ENCODE measurements around the gene ARGFX.
"Not testable (repeated sequence)": the region's sequence is repeated elsewhere in the genome, so short reads cannot be mapped to it uniquely, and the experiment has no call there.

The ARGFX gene

GRCh38 chr3:121567649-121568048 lies at the start of gene ARGFX:
Gene ARGFX (plus strand): TSS chr3:121567949. CDS start chr3:121570714, 2,765 bp downstream.
- no peak for DNase-seq

GRCh38 chr3:121517953-121518655 lies 49.6 kb upstream of the ARGFX start:
- no peak for DNase-seq

GRCh38 chr3:121520510-121520909 lies 47.2 kb upstream of the ARGFX start:
- no peak for DNase-seq

- DNase-seq, result no peak
Measured at GRCh38 chr3:121529308-121529707, 38.4 kb upstream of the ARGFX start.

GRCh38 chr3:121531269-121531668 lies 36.5 kb upstream of the ARGFX start:
- no peak for DNase-seq

- no peak for DNase-seq
Measured at GRCh38 chr3:121542924-121543323, 24.8 kb upstream of the ARGFX start.

GRCh38 chr3:121545049-121545573 lies 22.6 kb upstream of the ARGFX start:
- no peak for DNase-seq

- DNase-seq, result peak; percentile 91
Measured at GRCh38 chr3:121545574-121546455, 21.9 kb upstream of the ARGFX start, which contains the start of gene POLQ. Gene POLQ (minus strand): TSS chr3:121545988. CDS start chr3:121545877, 111 bp downstream.

- no peak for DNase-seq
Measured at GRCh38 chr3:121552379-121552778, 15.4 kb upstream of the ARGFX start.

GRCh38 chr3:121552797-121553196 lies 15.0 kb upstream of the ARGFX start:
- no peak for DNase-seq

GRCh38 chr3:121557426-121557934 lies 10.3 kb upstream of the ARGFX start:
- DNase-seq, result no peak

GRCh38 chr3:121562148-121562547 lies 5.6 kb upstream of the ARGFX start:
- DNase-seq, result no peak

- DNase-seq, result no peak
Measured at GRCh38 chr3:121566773-121567172, 976 bp upstream of the ARGFX start.

- no peak for DNase-seq
Measured at GRCh38 chr3:121574449-121574848, 6.7 kb downstream of the ARGFX start.

GRCh38 chr3:121581691-121582090 lies 13.9 kb downstream of the ARGFX start:
- no peak for DNase-seq

- DNase-seq, result no peak
Measured at GRCh38 chr3:121584418-121584817, 16.7 kb downstream of the ARGFX start.

GRCh38 chr3:121592856-121593702 lies 25.3 kb downstream of the ARGFX start, which contains the start of gene FBXO40:
Gene FBXO40 (plus strand): TSS chr3:121593379. CDS start chr3:121620576, 27,197 bp downstream.
- no peak for DNase-seq

- DNase-seq, result not testable (repeated sequence)
Measured at GRCh38 chr3:121593806-121594205, 26.1 kb downstream of the ARGFX start.

GRCh38 chr3:121594850-121595249 lies 27.1 kb downstream of the ARGFX start:
- DNase-seq, result no peak

GRCh38 chr3:121595765-121596406 lies 28.1 kb downstream of the ARGFX start:
- DNase-seq, result no peak

- DNase-seq, result no peak
Measured at GRCh38 chr3:121598564-121598963, 30.8 kb downstream of the ARGFX start.

- DNase-seq, result not testable (repeated sequence)
Measured at GRCh38 chr3:121599900-121600299, 32.2 kb downstream of the ARGFX start.
